T47D (cell line): ENCODE data around the gene CTSV.
"Not testable (repeated sequence)": the region's sequence is repeated elsewhere in the genome, so short reads cannot be mapped to it uniquely, and the experiment has no call there.

Source experiments
- DNase-seq, 2 experiments: peaks; one replicate each; pipeline versions ENCODE4 v3.0.0 to v3.0.0-alpha.2; 2011 to 2012; ENCODE audit warnings: low read depth in 1 of 2, low spot score in 1 of 2
- JUND ChIP-seq: IDR thresholded peaks from 2 replicates; pipeline ENCODE4 v1.6.1; 2012; ENCODE audit warnings: low read depth
- in situ Hi-C: cut with HindIII; loops from 2 replicates; pipeline ENCODE4 v1.10.0; 2016; ENCODE audit warnings: low sequenced_read_pairs, low pct_unique_long_range_greater_than_20kb

Gene CTSV

DNA sequence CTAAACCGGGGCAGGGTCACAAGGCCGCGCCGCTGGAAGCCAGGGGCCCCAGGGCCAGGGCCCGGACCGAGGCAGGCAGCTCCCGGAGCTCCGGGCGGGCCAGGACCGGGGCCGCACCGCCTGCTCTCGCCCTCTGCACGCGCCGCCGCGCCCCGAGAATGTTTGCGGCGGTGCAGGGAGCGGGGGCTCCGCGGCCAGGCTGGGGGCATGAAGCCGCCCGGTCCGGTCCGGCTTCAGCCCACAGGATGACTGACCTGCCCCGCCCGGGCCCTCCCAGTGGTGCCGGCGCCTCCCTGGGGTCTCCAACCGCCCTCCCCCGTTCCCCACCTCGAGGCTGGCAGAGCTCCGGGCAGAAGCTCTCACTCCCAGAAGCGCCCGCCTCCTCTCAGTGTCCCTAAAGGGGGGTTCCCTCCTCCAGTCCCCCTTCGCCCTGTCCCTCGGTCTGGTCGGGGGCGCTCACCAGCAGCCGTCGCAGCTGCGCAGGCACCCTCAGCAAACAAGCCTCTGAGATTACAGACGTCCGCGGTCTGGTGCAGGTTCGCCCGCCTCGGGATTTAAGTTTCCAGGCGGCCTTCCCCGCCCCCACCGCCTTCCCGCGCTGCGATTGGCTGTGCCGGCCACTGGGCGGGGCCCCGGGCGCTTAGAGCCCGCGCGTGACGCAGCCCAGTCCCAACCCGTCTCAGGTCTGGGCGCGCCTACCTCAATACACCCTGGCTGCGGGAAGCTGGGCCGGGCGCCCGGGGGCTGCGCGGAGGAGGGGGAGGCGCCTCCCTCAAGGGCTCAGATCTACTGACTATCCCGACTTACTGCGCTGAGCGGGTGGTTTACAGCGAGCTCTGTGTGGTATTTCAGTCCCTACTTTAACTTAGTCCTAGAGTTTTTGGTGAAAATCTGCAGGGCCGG is at the start of gene CTSV:
Gene CTSV, minus strand, starts transcription at position 532 of the 903 bp plus-strand sequence. CDS start 1,099 bp downstream, outside the sequence.
- in situ Hi-C loops: no loop called here
- TF ChIP-seq JUND: no peak
- peak; percentile 91 to 92 for DNase-seq

DNA sequence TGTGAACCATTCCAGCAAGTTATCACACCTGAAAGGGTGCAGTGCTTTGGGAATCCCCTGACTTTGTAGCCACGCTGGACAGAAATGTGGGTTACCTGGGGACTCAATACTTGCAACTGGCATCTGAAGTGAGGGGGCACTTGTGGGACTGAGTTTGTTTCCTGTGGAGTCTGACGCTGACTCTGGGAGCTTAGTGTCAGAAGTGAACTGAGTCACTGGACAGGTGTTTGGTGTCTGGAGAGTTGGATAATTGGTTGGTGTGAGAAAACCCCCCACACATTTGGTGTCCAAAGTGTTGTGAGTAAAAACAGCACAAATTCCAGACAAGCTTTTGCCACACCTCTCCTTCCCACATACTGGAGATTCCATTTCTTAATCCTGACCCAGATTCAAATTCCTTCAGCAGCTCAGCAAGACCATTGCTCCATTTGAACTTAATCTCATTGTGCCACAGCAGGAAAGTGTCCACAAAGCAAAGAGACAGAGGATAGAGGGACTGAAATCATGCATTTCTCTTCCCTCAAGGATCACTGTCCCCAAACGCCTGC is 48.8 kb upstream of the CTSV start:
- DNase-seq, in situ Hi-C loops: not testable (repeated sequence)

DNA sequence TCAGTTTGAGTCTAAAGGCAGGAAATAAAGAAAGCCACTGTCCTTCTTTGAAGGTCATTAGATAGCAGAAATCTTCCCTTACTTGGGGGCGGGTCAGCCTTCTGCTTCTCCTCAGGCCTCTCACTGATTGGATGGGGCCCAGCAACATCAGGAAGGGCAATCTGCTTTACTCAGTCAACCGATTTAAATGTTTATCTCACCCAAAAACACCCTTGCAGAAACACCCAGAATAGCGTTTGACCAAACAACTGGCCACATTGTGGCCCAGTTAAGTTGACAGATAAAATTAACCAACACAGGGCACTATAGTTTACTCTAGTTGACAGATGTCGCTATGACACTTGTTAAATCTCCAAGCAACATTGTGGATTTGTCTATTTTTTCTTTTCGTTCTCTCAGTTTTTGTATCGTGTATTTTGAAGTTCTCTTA is 45.6 kb upstream of the CTSV start:
- DNase-seq, in situ Hi-C loops: not testable (repeated sequence)

DNA sequence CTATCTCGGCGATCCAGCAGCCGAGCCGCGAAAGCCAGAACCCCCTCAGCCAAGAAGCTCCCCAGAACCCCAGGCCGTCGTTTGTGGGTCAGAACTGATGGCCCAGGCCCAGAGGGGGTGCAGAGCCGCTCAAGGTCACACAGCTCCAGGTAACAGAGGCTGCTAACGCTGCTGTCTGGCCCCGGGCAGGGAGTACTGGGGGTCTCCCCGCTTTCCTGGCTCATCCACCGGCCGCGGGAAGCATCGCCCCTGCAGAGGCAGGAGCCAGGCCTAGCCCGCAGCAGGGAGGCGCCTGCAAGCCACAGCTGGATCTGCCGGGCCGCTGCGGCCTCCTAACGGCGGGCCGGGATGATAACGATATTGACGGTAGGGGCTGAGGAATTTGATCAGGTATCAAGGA is 39.4 kb upstream of the CTSV start:
- no peak for TF ChIP-seq JUND
- no peak for DNase-seq
- in situ Hi-C loops: no loop called here

DNA sequence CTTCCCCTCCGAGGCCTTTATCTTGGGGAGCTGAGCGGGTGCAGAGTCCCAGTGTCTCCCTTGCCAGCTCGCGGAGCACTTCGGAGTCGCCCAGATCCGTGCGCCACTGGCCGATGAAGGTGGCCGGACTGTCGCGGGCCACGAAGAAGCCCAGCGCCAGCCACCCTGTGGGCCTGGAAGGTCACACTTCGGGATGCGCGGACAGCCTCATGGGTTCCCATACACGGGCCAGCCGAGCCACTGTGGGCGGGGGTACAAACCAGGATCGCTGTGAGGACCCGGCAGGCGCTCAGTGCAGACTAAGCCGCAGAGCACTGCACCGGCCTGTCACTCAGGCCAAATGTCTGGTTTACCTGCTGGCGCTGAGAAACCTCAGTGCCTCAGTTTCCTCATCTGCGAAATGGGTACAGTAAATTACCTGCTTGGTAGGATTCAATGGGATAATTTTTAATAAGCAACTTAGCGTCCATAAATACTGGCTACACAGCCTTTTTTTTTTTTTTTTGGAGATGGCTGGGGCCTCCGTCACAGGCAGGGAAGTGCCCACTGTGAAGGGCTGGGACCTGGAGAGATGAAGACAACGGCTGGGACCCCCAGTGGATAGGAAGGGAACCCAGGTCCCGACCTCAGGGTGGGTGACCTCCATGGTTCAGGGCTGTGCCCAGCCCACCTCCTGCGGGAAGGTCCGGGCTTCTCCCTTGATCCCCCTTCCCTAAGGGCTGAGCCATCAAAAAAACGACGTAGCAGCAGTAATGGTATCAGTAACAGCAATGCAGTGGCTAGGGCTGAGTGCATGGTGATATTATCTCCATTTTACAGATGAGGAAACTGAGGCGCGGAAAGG is 38.7 kb upstream of the CTSV start:
- TF ChIP-seq JUND: no peak
- in situ Hi-C loops: no loop called here

DNA sequence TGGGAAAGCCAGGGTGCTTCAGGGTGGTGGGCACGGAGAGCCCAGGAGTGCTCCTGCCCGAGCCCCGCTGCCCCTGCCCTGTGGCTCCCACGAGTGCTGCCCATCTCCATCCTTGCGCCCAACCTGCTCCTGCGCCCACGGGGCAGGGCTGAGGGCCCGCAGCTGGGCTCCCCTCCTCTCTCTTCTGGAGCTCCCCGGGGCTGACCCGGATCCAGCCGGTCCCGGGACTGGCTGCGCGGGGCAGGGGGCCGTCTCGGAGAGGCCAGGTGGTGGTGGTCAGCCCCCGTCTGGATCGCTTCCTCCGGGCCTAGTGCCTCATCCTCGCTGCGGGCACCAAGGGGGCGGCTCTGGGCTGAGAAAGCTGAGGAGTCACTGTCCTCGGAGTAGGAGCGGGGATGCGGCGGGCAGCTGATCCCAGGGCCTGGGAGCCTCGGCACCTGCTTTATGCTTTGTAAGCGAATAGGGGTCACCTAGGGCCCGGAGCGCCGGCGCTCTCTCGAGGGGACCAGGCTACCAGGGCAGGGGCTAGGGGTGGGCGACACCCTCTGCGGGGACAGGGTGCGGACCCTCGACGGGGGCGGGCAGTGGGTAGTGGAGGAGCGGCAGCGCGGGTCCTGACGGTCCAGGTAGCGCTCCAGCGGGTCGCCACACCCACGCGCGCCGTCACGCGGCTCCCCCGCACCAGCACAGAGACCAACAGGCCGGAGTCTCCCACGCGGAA is 37.9 kb upstream of the CTSV start:
- DNase-seq, in situ Hi-C loops: not testable (repeated sequence)

More for the DNA sequence above, 38.7 kb upstream of the CTSV start:
- no peak for DNase-seq

DNA sequence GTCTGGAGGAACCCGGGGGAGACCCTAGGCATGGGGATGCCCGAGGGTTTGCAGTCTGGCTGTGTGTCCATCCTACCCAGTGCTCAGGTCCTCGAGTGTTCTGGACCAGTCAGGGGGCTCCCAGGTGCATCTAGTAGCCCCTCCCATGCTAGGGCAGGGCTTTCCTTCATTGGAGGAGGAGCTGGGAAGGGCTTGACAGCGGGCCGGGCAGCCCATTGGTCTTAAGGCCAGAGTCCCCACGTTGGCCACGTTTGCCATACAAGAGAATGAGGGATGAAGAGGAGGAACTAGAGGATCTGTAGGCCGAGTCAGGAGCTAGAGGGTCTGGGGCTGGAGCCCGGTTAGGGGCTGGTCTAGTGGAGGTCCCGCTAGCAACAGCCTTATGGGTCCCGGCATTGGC is 37.3 kb upstream of the CTSV start:
- TF ChIP-seq JUND: no peak
- in situ Hi-C loops: no loop called here
- DNase-seq: no peak

DNA sequence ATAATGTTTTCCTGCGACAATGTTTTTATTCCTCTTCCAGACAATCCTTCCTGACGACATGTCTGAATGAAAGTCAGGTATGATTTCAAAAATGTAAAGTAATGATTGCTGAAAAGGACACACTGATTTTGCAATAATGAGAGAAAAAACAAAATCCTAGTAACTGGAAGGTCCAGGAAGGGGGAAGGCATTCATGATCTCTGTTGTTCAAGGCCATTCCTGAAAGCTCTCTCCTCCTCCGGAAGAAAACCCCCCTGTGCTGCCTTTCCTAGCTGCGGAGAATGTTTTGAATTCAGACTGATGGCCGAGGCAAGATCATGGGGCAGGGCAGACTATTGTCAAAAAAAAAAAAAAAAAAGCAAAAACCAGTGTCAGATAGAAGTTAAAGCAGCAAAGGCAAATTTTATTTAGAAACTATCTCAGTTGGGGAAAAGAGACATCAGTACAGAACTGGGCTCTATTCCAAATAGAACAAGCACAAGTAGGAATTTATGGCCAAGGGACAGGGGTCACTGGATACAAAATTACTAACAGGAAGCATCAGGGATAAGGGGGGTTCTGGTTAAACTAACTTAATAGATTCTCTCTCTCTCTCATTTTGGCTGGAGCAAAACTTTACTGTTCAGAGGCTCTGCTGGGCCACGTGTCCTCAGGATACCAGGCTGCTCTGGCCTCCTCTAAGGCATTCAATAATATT is 36.5 kb upstream of the CTSV start:
- in situ Hi-C loops: no loop called here
- no peak for TF ChIP-seq JUND
- no peak for DNase-seq

DNA sequence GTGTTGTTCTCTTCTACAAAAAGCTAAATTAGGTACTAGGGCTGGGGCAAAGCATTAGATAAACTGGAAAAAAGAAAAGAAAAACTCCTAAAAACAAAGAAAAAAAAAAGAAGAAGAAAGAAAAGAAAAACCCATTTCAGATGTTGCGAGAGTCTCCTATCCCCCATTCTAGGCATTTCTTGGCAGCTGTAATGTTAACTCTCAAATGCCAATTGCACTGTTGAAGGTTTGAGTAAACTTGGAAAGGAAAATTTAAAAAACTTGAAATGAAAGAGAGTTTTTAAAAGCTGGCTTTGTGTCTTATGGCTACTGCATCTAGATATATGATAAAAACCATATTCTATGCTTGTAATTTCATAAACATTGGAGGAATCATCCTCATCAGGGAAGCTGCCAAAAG is 34.6 kb upstream of the CTSV start:
- in situ Hi-C loops: no loop called here
- DNase-seq: no peak
- no peak for TF ChIP-seq JUND

DNA sequence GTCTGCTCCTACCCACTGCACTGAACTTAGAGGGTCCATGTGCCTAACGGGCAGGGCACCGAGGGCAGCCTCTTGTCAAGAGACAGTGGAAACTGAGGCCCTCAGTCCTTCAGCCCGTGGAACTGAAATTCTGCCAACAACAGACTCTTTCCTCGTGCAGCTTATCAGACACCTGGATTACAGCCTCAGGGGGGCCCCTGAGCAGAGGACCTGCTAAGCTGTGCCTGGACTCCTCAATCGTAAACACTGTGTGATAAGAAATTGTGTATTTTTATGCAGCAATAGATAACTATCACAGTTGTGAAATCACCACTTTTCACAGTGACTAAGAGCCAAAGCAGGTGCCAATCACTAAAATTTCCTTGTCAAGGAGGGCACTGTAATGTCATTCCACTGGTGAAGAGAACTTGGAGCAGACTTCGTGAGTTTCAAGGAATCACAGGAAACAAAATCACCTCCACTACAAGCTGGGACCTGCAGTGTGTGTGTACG is 33.4 kb upstream of the CTSV start:
- TF ChIP-seq JUND: no peak
- in situ Hi-C loops: no loop called here
- DNase-seq: no peak

DNA sequence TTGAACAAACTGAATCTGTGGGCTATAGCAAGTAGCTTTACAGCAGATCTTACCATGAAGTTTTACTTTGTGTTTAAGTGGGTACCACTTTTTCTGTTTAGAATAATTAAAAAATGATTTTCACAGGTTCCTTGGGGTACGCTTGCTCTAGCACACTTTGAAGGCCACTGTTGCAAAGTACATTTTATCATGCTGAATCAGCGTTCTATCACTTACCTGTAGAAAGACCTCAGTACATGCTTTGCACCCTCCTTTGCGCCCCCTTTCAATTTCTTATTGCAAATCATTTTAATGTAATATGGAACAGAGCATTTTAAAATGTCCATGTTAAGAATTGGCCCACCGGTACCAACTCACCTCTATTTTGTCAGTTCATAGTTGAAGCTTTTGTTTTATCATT is 31.4 kb upstream of the CTSV start:
- in situ Hi-C loops, DNase-seq: not testable (repeated sequence)

DNA sequence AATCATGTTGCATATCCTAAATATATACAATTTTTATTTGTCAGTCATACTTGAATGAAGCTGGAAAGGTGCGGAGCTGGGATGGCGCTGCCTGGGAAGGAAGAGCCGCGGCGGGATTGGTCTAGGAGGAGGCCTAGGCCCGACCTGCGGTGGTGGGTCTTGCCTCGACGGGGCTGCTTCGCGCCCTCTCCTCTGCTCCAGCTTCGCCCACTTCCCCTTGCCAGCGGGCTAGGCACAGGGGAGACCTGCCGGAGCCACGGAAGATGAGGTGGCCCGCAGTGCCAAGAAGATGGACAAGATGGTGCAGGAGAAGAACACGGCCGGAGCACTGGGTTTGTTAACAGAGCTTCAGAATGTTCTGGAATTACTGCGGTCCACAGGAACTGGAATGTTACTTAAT is 28.5 kb upstream of the CTSV start:
- TF ChIP-seq JUND: no peak
- in situ Hi-C loops: no loop called here
- DNase-seq: no peak
